Body of pancreas (tissue), 4 donors: ENCODE results near the gene GPR183. TPM values are rescaled to one million over a fixed set of nuclear protein-coding genes. Genes with fewer than 3 reads are reported as not detected.
A peak's percentile ranks its signal among the peaks of the same experiment; 100 is the strongest.

ENCODE experiments used
- ATAC-seq: fragments of 150-250 bp; one replicate; pipeline ENCODE4 v1.9.1; 2016
- DNase-seq, 4 donors: peaks; one replicate each; pipeline ENCODE4 v3.0.0-alpha.2; 2019
- H3K27ac ChIP-seq, 4 donors: fragments of 200-600 bp; sonication (generic); 1 replicate in 3 of 4; 2 replicates in 1 of 4; pipeline versions ENCODE4 v1.5.1 to v1.6.1; 2016 to 2019; ENCODE audit warnings: mild to moderate bottlenecking in 1 of 4, mixed read lengths in 1 of 4, moderate library complexity in 1 of 4
- H3K27me3 ChIP-seq, 2 donors: fragments of 200-600 bp; sonication (generic); one replicate each; pipeline ENCODE4 v1.6.0; 2016; ENCODE audit warnings: mild to moderate bottlenecking in 1 of 2
- H3K36me3 ChIP-seq, 2 donors: fragments of 200-600 bp; sonication (generic); replicated peaks in 1 of 2; 2 replicates each; pipeline ENCODE4 v1.5.1; 2016; ENCODE audit warnings: low read depth in 2 of 2; ENCODE audit not compliant: insufficient read depth in 1 of 2
- H3K4me1 ChIP-seq: fragments of 200-600 bp; sonication (generic); one replicate; pipeline ENCODE4 v1.6.0; 2016
- H3K4me3 ChIP-seq, 2 donors: fragments of 200-600 bp; sonication (generic); 1 replicate in 1 of 2; 2 replicates in 1 of 2; pipeline ENCODE4 v1.5.1; 2016 to 2019
- H3K9me3 ChIP-seq, 3 donors: fragments of 200-600 bp; sonication (generic); 1 replicate in 2 of 3; 2 replicates in 1 of 3; pipeline ENCODE4 v1.5.1; 2016
- CTCF ChIP-seq, 7 experiments: fragments of 450-650 bp in 4 of 7; fragments of 200-600 bp in 3 of 7; sonication (generic) in 3 of 7; IDR thresholded peaks; one replicate each; pipeline ENCODE4 v1.5.1; 2016 to 2019; ENCODE audit warnings: antibody characterized with exemption in 7 of 7
- POLR2A ChIP-seq, 3 donors: fragments of 450-650 bp; IDR thresholded peaks; one replicate each; pipeline ENCODE4 v1.6.1; 2016; ENCODE audit warnings: antibody characterized with exemption in 3 of 3, mild to moderate bottlenecking in 2 of 3
- WGBS, 2 donors: methylation state at CpG; one replicate each; pipeline ENCODE4 v1.1.5; 2017; 5-methylcytosine and 5-hydroxymethylcytosine counted together
- intact Hi-C: fragments of 100-400 bp; cut with DNase I; formaldehyde crosslinking; loops from one replicate; pipeline ENCODE4 v1.15.1; 2023
- total RNA-seq, 2 donors: library from RNA; depleted of rRNA; stranded (reverse); fragments of >200 nt; gene quantifications; one replicate each; pipeline ENCODE4 v1.1.0, GENCODE V29; 2016

Gene GPR183
- total RNA-seq, 2 donors from 2014 or later, result 3.6 TPM; not detected in 1

- ATAC-seq (no peak), DNase-seq (no peak)
- Histone ChIP-seq H3K9me3 (no peaks in the 10 kb centered on the region), H3K36me3 (no peaks in the 10 kb centered on the region), H3K27ac (peak overlapping the region in 1 of 4 donors; percentile 50), H3K27me3 (no peaks in the 10 kb centered on the region), H3K4me3 (no peak overlapping the region), H3K4me1 (peaks cover 15% of the 10 kb centered on the region)
- WGBS, 2 donors, result 86 to 93% methylated on average over 10 of the region's 10 CpGs
- no peak for TF ChIP-seq CTCF (IDR thresholded peaks at IDR 0.05)
- no peak for TF ChIP-seq POLR2A (IDR thresholded peaks at IDR 0.05)
- intact Hi-C loops, result no loop called here
Measured at GRCh38 chr13:99311748-99312492, 4.7 kb upstream of the GPR183 start.

- TF ChIP-seq POLR2A (IDR thresholded peaks at IDR 0.05), result no peak
- no peak for TF ChIP-seq CTCF (IDR thresholded peaks at IDR 0.05)
- 81 to 86% methylated on average over 4 of the region's 4 CpGs for WGBS, 2 donors
- Histone ChIP-seq H3K27me3 (no peaks in the 10 kb centered on the region), H3K27ac (no peak overlapping the region), H3K4me3 (no peak overlapping the region), H3K4me1 (peaks cover 8% of the 10 kb centered on the region), H3K9me3 (no peaks in the 10 kb centered on the region), H3K36me3 (no peaks in the 10 kb centered on the region)
- intact Hi-C loops, result no loop called here
- ATAC-seq (no peak), DNase-seq (no peak)
Measured at GRCh38 chr13:99311137-99311536, 3.9 kb upstream of the GPR183 start.

- Histone ChIP-seq H3K9me3 (no peaks in the 10 kb centered on the region), H3K27ac (peak overlapping the region in 1 of 4 donors; percentile 24), H3K27me3 (no peaks in the 10 kb centered on the region), H3K4me1 (peaks cover 8% of the 10 kb centered on the region), H3K4me3 (no peak overlapping the region), H3K36me3 (no peaks in the 10 kb centered on the region)
- TF ChIP-seq CTCF (IDR thresholded peaks at IDR 0.05), result no peak
- TF ChIP-seq POLR2A (IDR thresholded peaks at IDR 0.05), result no peak
- ATAC-seq, result no peak
- intact Hi-C loops, result no loop called here
- no peak for DNase-seq
- WGBS, 2 donors, result 84 to 91% methylated on average over 4 of the region's 4 CpGs
Measured at GRCh38 chr13:99310382-99311031, 3.3 kb upstream of the GPR183 start.

- DNase-seq (no peak), ATAC-seq (no peak)
- Histone ChIP-seq H3K4me1 (peaks cover 8% of the 10 kb centered on the region), H3K36me3 (no peaks in the 10 kb centered on the region), H3K27ac (peak overlapping the region in 1 of 4 donors; percentile 13), H3K9me3 (no peaks in the 10 kb centered on the region), H3K27me3 (no peaks in the 10 kb centered on the region), H3K4me3 (no peak overlapping the region)
- TF ChIP-seq POLR2A (IDR thresholded peaks at IDR 0.05), result no peak
- TF ChIP-seq CTCF (IDR thresholded peaks at IDR 0.05), result no peak
- 92% methylated on average over 3 of the region's 3 CpGs for WGBS, 2 donors
- intact Hi-C loops, result no loop called here
Measured at GRCh38 chr13:99308471-99309087, 1.4 kb upstream of the GPR183 start.
